SU-DHL-6 (cell line): ENCODE measurements around the gene RNF223.

Source experiments
- H2AFZ ChIP-seq: fragments of 200-600 bp; sonication (generic); 2 replicates; pipeline ENCODE4 v1.6.1; 2014; ENCODE audit warnings: low read depth, mild to moderate bottlenecking, moderate library complexity, mixed read lengths, antibody characterized with exemption, low read length; ENCODE audit not compliant: severe bottlenecking
- H3F3A ChIP-seq: fragments of 200-600 bp; shearing (Covaris generic); 2 replicates; pipeline ENCODE4 v1.6.0; 2016; ENCODE audit warnings: antibody characterized with exemption, mild to moderate bottlenecking; ENCODE audit not compliant: insufficient read depth
- H3K27ac ChIP-seq: fragments of 200-600 bp; sonication (generic); 2 replicates; pipeline ENCODE4 v1.5.1; 2016; ENCODE audit warnings: low read depth, mild to moderate bottlenecking, low read length, moderate library complexity, mixed read lengths
- H3K27me3 ChIP-seq: fragments of 200-600 bp; sonication (generic), shearing (Covaris generic); 2 replicates; pipeline ENCODE4 v1.6.0; 2014; ENCODE audit warnings: mild to moderate bottlenecking, low read length
- H3K36me3 ChIP-seq: fragments of 200-600 bp; sonication (generic); 2 replicates; pipeline ENCODE4 v1.6.1; 2014; ENCODE audit warnings: mild to moderate bottlenecking, low read length, mixed read lengths
- H3K4me2 ChIP-seq: fragments of 300-600, 200-600 bp; shearing (Covaris generic), sonication (generic); 2 replicates; pipeline ENCODE4 v1.6.0; 2014; ENCODE audit warnings: low read length, low read depth, mild to moderate bottlenecking; ENCODE audit not compliant: poor library complexity, severe bottlenecking
- H3K4me3 ChIP-seq: fragments of 200-600 bp; sonication (generic); 2 replicates; pipeline ENCODE4 v1.5.1; 2014; ENCODE audit warnings: antibody characterized with exemption, low read length, mild to moderate bottlenecking, mixed read lengths; ENCODE audit not compliant: insufficient read depth, poor library complexity, severe bottlenecking
- H3K79me2 ChIP-seq: fragments of 200-600 bp; sonication (generic); 2 replicates; pipeline ENCODE4 v1.6.1; 2014; ENCODE audit warnings: mild to moderate bottlenecking, low read length, moderate library complexity; ENCODE audit not compliant: insufficient read depth
- H3K9ac ChIP-seq: fragments of 200-600 bp; sonication (generic); 2 replicates; pipeline ENCODE4 v1.7.0; 2014; ENCODE audit warnings: mild to moderate bottlenecking, low read length
- H3K9me2 ChIP-seq: fragments of 200-600 bp; sonication (generic); replicated peaks from 2 replicates; pipeline ENCODE4 v1.6.1; 2014; ENCODE audit warnings: low read length; ENCODE audit not compliant: insufficient read depth
- H3K9me3 ChIP-seq: fragments of 200-600 bp; sonication (generic); 2 replicates; pipeline ENCODE4 v1.6.1; 2014; ENCODE audit warnings: low read length, mixed read lengths; ENCODE audit not compliant: insufficient read depth
- H4K20me1 ChIP-seq: fragments of 200-600 bp; sonication (generic); 2 replicates; pipeline ENCODE4 v1.6.1; 2014; ENCODE audit warnings: low read depth, mild to moderate bottlenecking, antibody characterized with exemption, low read length, moderate library complexity, mixed read lengths
- CTCF ChIP-seq: fragments of 200-600 bp; sonication (generic); IDR thresholded peaks from one replicate; pipeline ENCODE4 v1.5.1; 2017; ENCODE audit warnings: antibody characterized with exemption, mild to moderate bottlenecking, low read length, moderate library complexity; ENCODE audit not compliant: insufficient read depth, poor library complexity, severe bottlenecking
- EZH2phosphoT487 ChIP-seq: fragments of 200-600 bp; sonication (generic), shearing (Covaris generic); conservative IDR thresholded peaks from 2 replicates; pipeline ENCODE4 v1.6.1; 2018; ENCODE audit warnings: mild to moderate bottlenecking, antibody characterized with exemption, low read length, moderate library complexity, mixed read lengths

Gene RNF223

GRCh38 chr1:1024149-1024770, 49.8 kb downstream of the RNF223 start:
- H3K4me2 ChIP-seq: no peak overlapping the region

GRCh38 chr1:1023700-1024099, 50.4 kb downstream of the RNF223 start:
- H3K79me2 ChIP-seq: no peaks in the 10 kb centered on the region

More at GRCh38 chr1:1024149-1024770, 49.8 kb downstream of the RNF223 start:
- H3K79me2 ChIP-seq: no peaks in the 10 kb centered on the region
- no peak overlapping the region for H3K4me3 ChIP-seq
- H4K20me1 ChIP-seq: no peaks in the 10 kb centered on the region
- no peaks in the 10 kb centered on the region for H3K27me3 ChIP-seq
- no peak overlapping the region for H3K27ac ChIP-seq
- TF ChIP-seq EZH2phosphoT487: no peak
- TF ChIP-seq CTCF: no peak
- no peaks in the 10 kb centered on the region for H3K36me3 ChIP-seq
- H2AFZ ChIP-seq: no peak overlapping the region
- no peaks in the 10 kb centered on the region for H3K9me3 ChIP-seq
- H3F3A ChIP-seq: no peaks in the 10 kb centered on the region
- H3K9me2 ChIP-seq: no peaks in the 10 kb centered on the region
- no peak overlapping the region for H3K9ac ChIP-seq

GRCh38 chr1:1022302-1023009, 51.6 kb downstream of the RNF223 start:
- H3K4me2 ChIP-seq: no peak overlapping the region
- H3K9me3 ChIP-seq: no peaks in the 10 kb centered on the region
- H3K27me3 ChIP-seq: no peaks in the 10 kb centered on the region
- H3K4me3 ChIP-seq: no peak overlapping the region
- no peak for TF ChIP-seq EZH2phosphoT487
- no peak for TF ChIP-seq CTCF
- H3K9ac ChIP-seq: no peak overlapping the region
- H3F3A ChIP-seq: no peaks in the 10 kb centered on the region
- H3K9me2 ChIP-seq: no peaks in the 10 kb centered on the region
- H2AFZ ChIP-seq: no peak overlapping the region
- no peaks in the 10 kb centered on the region for H4K20me1 ChIP-seq
- no peak overlapping the region for H3K27ac ChIP-seq
- no peaks in the 10 kb centered on the region for H3K36me3 ChIP-seq
- no peaks in the 10 kb centered on the region for H3K79me2 ChIP-seq

More at GRCh38 chr1:1023700-1024099, 50.4 kb downstream of the RNF223 start:
- Histone ChIP-seq H3K27me3 (no peaks in the 10 kb centered on the region), H3F3A (no peaks in the 10 kb centered on the region), H2AFZ (no peak overlapping the region), H3K9me2 (no peaks in the 10 kb centered on the region), H3K4me2 (no peak overlapping the region), H3K36me3 (no peaks in the 10 kb centered on the region), H4K20me1 (no peaks in the 10 kb centered on the region), H3K27ac (no peak overlapping the region), H3K9ac (no peak overlapping the region), H3K9me3 (no peaks in the 10 kb centered on the region), H3K4me3 (no peak overlapping the region)
- no peak for TF ChIP-seq CTCF
- TF ChIP-seq EZH2phosphoT487: no peak
